Activated CD4-positive, alpha-beta memory T cell treated with anti-CD3 and anti-CD28 coated beads for 36 hours (primary cell): ENCODE results near the gene MTFR1L. TPM values are rescaled to one million over a fixed set of nuclear protein-coding genes. Genes with fewer than 3 reads are reported as not detected.

ENCODE experiments used
- CTCF ChIA-PET: fragments of 350-600 bp; sonication (Branson Sonifier 250); formaldehyde crosslinking; loops from one replicate; lab custom pipeline; 2021; ENCODE audit warnings: antibody characterized with exemption, inconsistent platforms; lab: Charles Lee
- POLR2A ChIA-PET: fragments of 350-600 bp; sonication (Branson Sonifier 250); formaldehyde crosslinking; loops from one replicate; lab custom pipeline; 2021; ENCODE audit warnings: antibody characterized with exemption; lab: Charles Lee
- DNase-seq: peaks from one replicate; pipeline ENCODE4 v3.0.0-alpha.2; 2020
- H3K27ac Mint-ChIP-seq: one replicate; pipeline ENCODE4 v1.8.0; 2021; ENCODE audit warnings: mixed read lengths
- H3K27me3 Mint-ChIP-seq: one replicate; pipeline ENCODE4 v1.8.0; 2021; ENCODE audit warnings: mixed read lengths
- H3K36me3 Mint-ChIP-seq: one replicate; pipeline ENCODE4 v1.8.0; 2021; ENCODE audit warnings: mixed read lengths
- H3K4me1 Mint-ChIP-seq: one replicate; pipeline ENCODE4 v1.8.0; 2021; ENCODE audit warnings: low read depth, mixed read lengths
- H3K4me3 Mint-ChIP-seq: one replicate; pipeline ENCODE4 v1.8.0; 2021; ENCODE audit warnings: mild to moderate bottlenecking, mixed read lengths
- H3K9me3 Mint-ChIP-seq: one replicate; pipeline ENCODE4 v1.8.0; 2021; ENCODE audit warnings: mixed read lengths
- intact Hi-C: fragments of 100-400 bp; cut with micrococcal nuclease; formaldehyde crosslinking; loops from one replicate; pipeline ENCODE4 v1.15.1; 2023
- total RNA-seq, 2 experiments: library from RNA; stranded (reverse); gene quantifications; one replicate each; pipeline ENCODE4 v1.2.3, GENCODE V29; 2021

The MTFR1L gene
- total RNA-seq, 2 experiments from 2014 or later, result 28.0 to 31.1 TPM

DNA sequence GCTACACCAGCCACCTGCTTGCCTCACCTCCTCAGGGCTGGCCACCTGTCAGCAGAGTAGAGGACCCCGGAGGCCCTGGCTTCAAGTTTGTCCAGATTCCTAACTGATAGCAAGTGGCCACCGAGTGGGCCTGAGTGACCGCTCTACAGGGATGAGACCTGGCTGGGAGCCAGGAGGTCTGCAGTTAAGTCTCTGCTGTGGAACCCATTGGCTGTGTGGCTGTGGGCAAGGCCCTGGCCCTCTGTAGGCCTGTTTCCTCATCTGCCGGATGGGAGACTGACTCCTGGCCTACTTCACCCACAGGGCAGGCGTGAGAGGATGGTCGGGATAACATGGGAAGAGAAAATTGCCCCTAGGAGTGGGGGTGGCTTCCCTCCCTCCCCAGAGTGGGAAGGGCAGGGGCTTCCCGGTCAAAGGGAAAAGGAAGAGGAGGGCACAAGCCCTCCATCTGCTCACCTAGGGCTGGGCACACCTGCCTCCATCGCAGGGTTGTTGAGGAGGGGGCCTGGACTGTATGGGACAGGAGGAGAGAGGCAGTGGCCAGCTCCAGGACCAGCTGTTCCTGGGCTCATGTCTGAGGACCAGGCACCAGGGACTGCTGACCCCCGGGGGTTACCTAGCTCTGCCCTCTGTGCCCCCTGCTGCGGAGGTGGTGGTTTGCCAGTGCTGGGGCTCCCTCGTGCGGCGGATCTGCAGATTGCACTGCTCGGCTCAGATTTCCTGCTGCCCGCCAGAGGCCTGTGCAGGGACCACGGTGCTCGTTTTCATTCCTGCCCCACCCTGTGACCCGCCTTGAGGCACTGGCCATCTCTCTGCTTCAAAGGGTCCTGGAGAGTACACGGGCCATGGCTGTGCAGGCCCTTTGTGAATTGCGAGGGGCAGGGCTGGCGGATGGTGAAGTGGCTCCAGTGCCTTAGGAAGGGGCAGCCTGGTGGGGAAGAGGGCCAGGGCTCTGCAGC lies 9.1 kb upstream of the MTFR1L start:
- POLR2A ChIA-PET, result no interaction called here
- Mint-ChIP-seq H3K27me3 (no peaks in the 10 kb centered on the region), H3K4me3 (no peak overlapping the region), H3K36me3 (peaks cover 9% of the 10 kb centered on the region), H3K4me1 (peaks cover 2% of the 10 kb centered on the region), H3K9me3 (no peaks in the 10 kb centered on the region), H3K27ac (no peak overlapping the region)
- intact Hi-C loops, result loop anchor here (5.0 kb wide), 1 partner anchor 308 kb away; no protein-coding TSS in a partner anchor
- peak; percentile 85 for DNase-seq
- CTCF ChIA-PET, result interaction anchor here (0.8 to 3.6 kb wide), 12 partner anchors 10 to 364 kb away, joined by 3 to 19 read pairs (median 5); partner anchors contain the start of gene SELENON

DNA sequence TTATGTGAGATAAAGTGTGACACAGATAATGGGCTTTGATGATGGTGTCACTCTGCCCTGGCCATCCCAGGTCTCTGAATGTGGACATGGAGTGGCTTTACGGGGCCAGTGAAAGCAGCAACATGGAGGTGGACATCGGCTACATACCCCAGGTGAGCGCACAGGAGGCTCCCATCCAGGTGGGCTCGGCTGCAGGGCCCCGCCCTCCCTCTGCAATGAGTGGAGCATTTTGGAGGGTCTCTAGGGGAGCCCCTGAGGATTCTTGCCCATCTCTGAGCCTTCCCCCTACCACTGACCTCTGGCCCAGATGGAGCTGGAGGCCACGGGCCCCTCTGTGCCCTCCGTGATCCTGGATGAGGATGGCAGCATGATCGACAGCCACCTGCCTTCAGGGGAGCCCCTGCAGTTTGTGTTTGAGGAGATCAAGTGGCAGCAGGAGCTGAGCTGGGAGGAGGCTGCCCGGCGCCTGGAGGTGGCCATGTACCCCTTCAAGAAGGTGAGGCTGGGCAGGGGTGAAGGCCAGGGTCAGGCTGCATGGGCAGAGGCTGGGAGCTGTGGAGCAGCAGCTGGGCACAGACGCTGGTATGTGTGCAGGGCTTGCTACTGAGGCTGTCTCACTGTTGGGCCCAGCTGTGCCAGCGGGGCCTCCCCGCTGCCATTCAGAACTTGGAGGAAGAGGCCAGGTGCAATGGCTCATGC lies 8.2 kb upstream of the MTFR1L start:
- Mint-ChIP-seq H3K9me3 (no peaks in the 10 kb centered on the region), H3K27ac (no peak overlapping the region), H3K36me3 (peaks cover 3% of the 10 kb centered on the region), H3K27me3 (no peaks in the 10 kb centered on the region), H3K4me1 (no peaks in the 10 kb centered on the region), H3K4me3 (no peak overlapping the region)
- ChIA-PET CTCF (interaction anchor here (1.0 to 3.6 kb wide), 9 partner anchors 11 to 365 kb away, joined by 3 to 19 read pairs (median 6); partner anchors contain the start of gene SELENON), POLR2A (no interaction called here)
- DNase-seq, result no peak
- intact Hi-C loops, result loop anchor here (5.0 kb wide), 1 partner anchor 309 kb away; no protein-coding TSS in a partner anchor

GRCh38 chr1:25813071-25813733 lies 6.6 kb upstream of the MTFR1L start:
- Mint-ChIP-seq H3K9me3 (no peaks in the 10 kb centered on the region), H3K4me1 (peaks cover 5% of the 10 kb centered on the region), H3K4me3 (no peak overlapping the region), H3K36me3 (peaks cover 3% of the 10 kb centered on the region), H3K27ac (no peak overlapping the region), H3K27me3 (no peaks in the 10 kb centered on the region)
- DNase-seq, result no peak
- intact Hi-C loops, result loop anchor here (5.0 kb wide), 1 partner anchor 311 kb away; no protein-coding TSS in a partner anchor
- CTCF ChIA-PET, result interaction anchor here (1.0 kb wide), 1 partner anchor 309 kb away, joined by 4 read pairs; no protein-coding TSS in a partner anchor
- POLR2A ChIA-PET, result no interaction called here

- peaks cover 3% of the 10 kb centered on the region for H3K36me3 Mint-ChIP-seq
- CTCF ChIA-PET, result interaction anchor here (0.6 to 1.0 kb wide), 3 partner anchors 11 to 310 kb away, joined by 3 to 4 read pairs (median 3); no protein-coding TSS in a partner anchor
- H3K4me1 Mint-ChIP-seq, result peaks cover 12% of the 10 kb centered on the region
- no peaks in the 10 kb centered on the region for H3K27me3 Mint-ChIP-seq
- intact Hi-C loops, result loop anchor here (5.0 kb wide), 1 partner anchor 312 kb away; no protein-coding TSS in a partner anchor
- H3K9me3 Mint-ChIP-seq, result no peaks in the 10 kb centered on the region
- POLR2A ChIA-PET, result no interaction called here
- no peak overlapping the region for H3K27ac Mint-ChIP-seq
- no peak overlapping the region for H3K4me3 Mint-ChIP-seq
- no peak for DNase-seq
Observed at GRCh38 chr1:25813734-25814471, 5.9 kb upstream of the MTFR1L start.

DNA sequence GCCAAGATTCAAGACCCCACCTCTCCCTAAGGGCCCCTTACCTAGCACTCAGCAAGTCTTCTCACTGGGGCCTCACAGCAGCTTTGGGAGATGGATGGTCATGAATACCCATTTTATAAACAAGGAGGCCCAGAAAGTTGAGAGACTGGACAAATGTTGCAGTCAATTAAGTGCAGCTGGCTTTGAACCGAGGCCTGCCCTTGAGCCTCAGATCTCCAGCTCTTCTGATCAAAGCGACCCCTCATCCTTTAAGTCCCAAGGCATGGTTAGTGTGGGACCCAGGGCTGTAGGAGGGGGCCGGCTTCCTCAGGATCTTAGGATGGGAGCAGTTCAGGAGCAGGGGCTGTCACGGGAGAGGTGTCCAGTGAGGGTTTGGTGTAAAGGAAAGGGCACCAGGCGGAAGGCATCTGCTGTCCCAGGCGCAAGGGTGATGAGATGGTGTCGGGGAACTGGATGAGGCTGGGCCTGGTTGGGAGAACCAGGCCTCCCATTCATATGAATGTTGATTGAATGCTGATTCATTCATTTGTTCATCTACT lies 5.1 kb upstream of the MTFR1L start:
- POLR2A ChIA-PET, result no interaction called here
- Mint-ChIP-seq H3K4me3 (no peak overlapping the region), H3K9me3 (no peaks in the 10 kb centered on the region), H3K27me3 (no peaks in the 10 kb centered on the region), H3K4me1 (peaks cover 16% of the 10 kb centered on the region), H3K27ac (no peak overlapping the region), H3K36me3 (no peaks in the 10 kb centered on the region)
- CTCF ChIA-PET, result interaction anchor here (0.6 to 1.2 kb wide), 4 partner anchors 11 to 327 kb away, joined by 3 read pairs; partner anchors contain the start of gene LDLRAP1
- intact Hi-C loops, result loop anchor here (5.0 kb wide), 1 partner anchor 312 kb away; no protein-coding TSS in a partner anchor
- DNase-seq, result no peak

DNA sequence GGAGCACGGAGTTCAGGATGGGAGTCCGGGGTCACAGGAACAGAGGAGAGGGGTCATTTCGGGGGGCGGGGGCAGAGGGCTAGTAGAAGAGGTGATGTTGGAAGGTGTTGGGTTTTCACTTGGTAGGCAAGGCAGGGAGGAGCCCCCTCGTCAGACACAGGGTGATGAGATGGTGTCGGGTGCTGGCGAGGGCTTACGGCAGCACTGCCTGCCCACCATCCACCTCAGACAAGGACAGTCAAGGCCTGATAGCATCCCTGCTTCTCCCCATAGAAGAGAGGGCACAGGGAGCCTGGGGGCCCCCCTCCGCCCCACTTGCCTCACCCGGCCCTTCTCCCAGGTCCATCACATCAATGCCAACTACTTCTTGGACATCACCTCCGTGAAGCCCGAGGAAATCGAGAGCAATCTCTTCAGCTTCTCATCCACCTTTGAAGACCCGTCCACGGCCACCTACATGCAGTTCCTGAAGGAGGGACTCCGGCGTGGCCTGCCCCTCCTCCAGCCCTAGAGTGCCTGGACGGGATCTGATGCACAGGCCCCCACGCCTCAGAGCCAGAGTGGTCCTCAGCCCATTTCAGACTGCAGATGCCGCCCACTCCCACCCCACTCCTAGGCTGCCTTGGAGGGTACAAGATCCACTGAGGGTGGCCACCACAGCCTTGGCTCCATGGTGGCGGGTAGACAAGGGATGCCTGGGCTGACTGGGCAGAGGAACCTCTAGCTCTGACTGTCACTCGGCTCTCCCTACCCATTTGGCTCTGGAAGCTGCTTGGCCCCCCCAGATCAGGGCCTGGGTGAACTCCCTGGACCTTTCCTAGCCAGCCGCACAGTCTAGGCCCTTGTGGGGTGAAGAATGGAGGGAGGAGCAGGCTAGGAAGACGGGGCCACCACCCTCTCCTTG lies 4.3 kb upstream of the MTFR1L start:
- H3K36me3 Mint-ChIP-seq, result no peaks in the 10 kb centered on the region
- intact Hi-C loops, result no loop called here
- DNase-seq, result no peak
- no peak overlapping the region for H3K4me3 Mint-ChIP-seq
- H3K9me3 Mint-ChIP-seq, result no peaks in the 10 kb centered on the region
- no peak overlapping the region for H3K27ac Mint-ChIP-seq
- no peaks in the 10 kb centered on the region for H3K27me3 Mint-ChIP-seq
- ChIA-PET POLR2A (interaction anchor here (0.9 kb wide), 1 partner anchor 266 kb away, joined by 3 read pairs; no protein-coding TSS in a partner anchor), CTCF (interaction anchor here (1.0 to 1.2 kb wide), 2 partner anchors 272 to 328 kb away, joined by 3 read pairs; partner anchors contain the start of gene LDLRAP1)
- peaks cover 16% of the 10 kb centered on the region for H3K4me1 Mint-ChIP-seq

- Mint-ChIP-seq H3K4me1 (peaks cover 22% of the 10 kb centered on the region), H3K36me3 (no peaks in the 10 kb centered on the region), H3K4me3 (no peak overlapping the region), H3K9me3 (no peaks in the 10 kb centered on the region), H3K27me3 (no peaks in the 10 kb centered on the region), H3K27ac (peak overlapping the region; percentile 31)
- CTCF ChIA-PET, result interaction anchor here (0.6 kb wide), 1 partner anchor 295 kb away, joined by 3 read pairs; no protein-coding TSS in a partner anchor
- POLR2A ChIA-PET, result interaction anchor here (0.9 kb wide), 1 partner anchor 267 kb away, joined by 3 read pairs; no protein-coding TSS in a partner anchor
- intact Hi-C loops, result no loop called here
- DNase-seq, result no peak
Observed at GRCh38 chr1:25816112-25816718, 3.5 kb upstream of the MTFR1L start.

- DNase-seq, result no peak
- CTCF ChIA-PET, result no interaction called here
- Mint-ChIP-seq H3K4me1 (peaks cover 33% of the 10 kb centered on the region), H3K4me3 (peak overlapping the region; percentile 95), H3K9me3 (no peaks in the 10 kb centered on the region), H3K36me3 (no peaks in the 10 kb centered on the region), H3K27ac (peak overlapping the region; percentile 18), H3K27me3 (no peaks in the 10 kb centered on the region)
- POLR2A ChIA-PET, result no interaction called here
- intact Hi-C loops, result no loop called here
Observed at GRCh38 chr1:25817840-25818501, 1.8 kb upstream of the MTFR1L start.

DNA sequence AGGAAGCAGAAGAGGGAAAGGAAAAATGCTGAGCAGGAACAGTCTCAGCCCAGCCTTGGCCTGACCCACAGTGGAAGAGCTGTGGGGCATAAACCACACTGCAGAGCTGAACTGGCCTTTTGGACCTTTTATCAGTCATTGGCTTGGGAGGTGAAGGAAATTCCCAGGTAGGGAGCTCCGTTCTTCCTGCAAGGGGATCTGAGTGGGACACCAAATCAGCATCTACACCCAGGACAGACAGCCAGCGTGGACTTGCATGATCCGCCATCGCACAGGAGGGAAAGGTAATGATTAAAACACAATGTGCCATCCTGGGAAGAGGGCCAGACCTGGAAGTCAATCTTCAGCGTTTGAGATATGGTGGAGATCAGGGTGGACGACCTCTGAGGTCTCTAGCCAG lies 1.2 kb upstream of the MTFR1L start:
- CTCF ChIA-PET, result interaction anchor here (2.1 kb wide), 1 partner anchor 199 kb away, joined by 6 read pairs; no protein-coding TSS in a partner anchor
- peak overlapping the region; percentile 84 for H3K27ac Mint-ChIP-seq
- DNase-seq, result no peak
- H3K9me3 Mint-ChIP-seq, result no peaks in the 10 kb centered on the region
- POLR2A ChIA-PET, result no interaction called here
- peak overlapping the region; percentile 95 for H3K4me3 Mint-ChIP-seq
- H3K4me1 Mint-ChIP-seq, result peaks cover 33% of the 10 kb centered on the region
- no peaks in the 10 kb centered on the region for H3K27me3 Mint-ChIP-seq
- no peaks in the 10 kb centered on the region for H3K36me3 Mint-ChIP-seq
- intact Hi-C loops, result no loop called here
